Nephron (organoid): ENCODE results near the gene MCF2L.
A peak's percentile ranks its signal among the peaks of the same experiment; 100 is the strongest.

Source experiments
- H3K27ac Mint-ChIP-seq, 3 experiments: 2 replicates each; pipeline ENCODE4 v1.8.0; 2020; ENCODE audit warnings: mixed read lengths in 3 of 3, mild to moderate bottlenecking in 2 of 3, moderate library complexity in 1 of 3
- H3K27me3 Mint-ChIP-seq: 2 replicates; pipeline ENCODE4 v1.8.0; 2021; ENCODE audit warnings: low read depth, mild to moderate bottlenecking, moderate library complexity, mixed read lengths
- H3K36me3 Mint-ChIP-seq: 2 replicates; pipeline ENCODE4 v1.8.0; 2020; ENCODE audit warnings: low read depth, mixed read lengths
- H3K4me1 Mint-ChIP-seq: 2 replicates; pipeline ENCODE4 v1.8.0; 2020; ENCODE audit warnings: mixed read lengths
- H3K4me3 Mint-ChIP-seq, 3 experiments: 2 replicates each; pipeline ENCODE4 v1.8.0; 2020; ENCODE audit warnings: mild to moderate bottlenecking in 3 of 3, mixed read lengths in 3 of 3, moderate library complexity in 2 of 3
- H3K9me3 Mint-ChIP-seq: 2 replicates; pipeline ENCODE4 v1.8.0; 2020; ENCODE audit warnings: mixed read lengths
- TF ChIP-seq, protein P1 (sequence below), 3 experiments: fragments of 200-600 bp; sonication (generic); IDR thresholded peaks; one replicate each; pipeline ENCODE4 v1.5.0; 2021; ENCODE audit warnings: antibody characterized with exemption in 3 of 3; ENCODE audit not compliant: unreplicated experiment in 3 of 3

The MCF2L gene

DNA sequence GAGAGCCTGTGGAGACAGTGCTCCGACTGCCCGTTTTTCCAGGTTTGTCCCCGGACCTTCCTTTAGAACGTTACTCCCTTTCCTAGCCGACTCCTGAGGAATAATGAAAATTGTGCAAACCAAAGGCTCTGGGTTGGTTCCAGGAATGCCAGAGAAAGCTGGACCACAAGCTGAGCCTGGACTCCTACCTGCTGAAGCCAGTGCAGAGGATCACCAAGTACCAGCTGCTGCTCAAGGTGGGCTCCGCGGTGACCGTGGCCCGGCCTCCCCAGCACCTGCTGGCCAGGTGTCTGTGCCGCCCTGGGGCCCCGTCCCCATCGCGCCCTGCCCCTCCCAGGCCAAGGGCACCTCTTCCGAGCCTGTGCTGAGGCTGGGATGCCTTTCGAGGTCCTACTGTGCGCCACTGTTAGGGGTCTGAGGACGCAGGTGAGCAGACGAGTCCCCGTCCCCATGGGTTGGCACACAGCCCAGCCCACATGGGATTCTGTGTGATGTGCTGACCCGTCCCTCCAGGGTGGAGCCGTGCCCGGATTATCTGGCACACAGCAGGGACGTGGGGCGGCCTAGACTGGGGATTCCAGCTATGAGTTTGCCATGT lies 116.0 kb downstream of the MCF2L start:
- H3K9me3 Mint-ChIP-seq = no peaks in the 10 kb centered on the region
- no peak overlapping the region for H3K4me3 Mint-ChIP-seq
- TF ChIP-seq, protein P1, sequence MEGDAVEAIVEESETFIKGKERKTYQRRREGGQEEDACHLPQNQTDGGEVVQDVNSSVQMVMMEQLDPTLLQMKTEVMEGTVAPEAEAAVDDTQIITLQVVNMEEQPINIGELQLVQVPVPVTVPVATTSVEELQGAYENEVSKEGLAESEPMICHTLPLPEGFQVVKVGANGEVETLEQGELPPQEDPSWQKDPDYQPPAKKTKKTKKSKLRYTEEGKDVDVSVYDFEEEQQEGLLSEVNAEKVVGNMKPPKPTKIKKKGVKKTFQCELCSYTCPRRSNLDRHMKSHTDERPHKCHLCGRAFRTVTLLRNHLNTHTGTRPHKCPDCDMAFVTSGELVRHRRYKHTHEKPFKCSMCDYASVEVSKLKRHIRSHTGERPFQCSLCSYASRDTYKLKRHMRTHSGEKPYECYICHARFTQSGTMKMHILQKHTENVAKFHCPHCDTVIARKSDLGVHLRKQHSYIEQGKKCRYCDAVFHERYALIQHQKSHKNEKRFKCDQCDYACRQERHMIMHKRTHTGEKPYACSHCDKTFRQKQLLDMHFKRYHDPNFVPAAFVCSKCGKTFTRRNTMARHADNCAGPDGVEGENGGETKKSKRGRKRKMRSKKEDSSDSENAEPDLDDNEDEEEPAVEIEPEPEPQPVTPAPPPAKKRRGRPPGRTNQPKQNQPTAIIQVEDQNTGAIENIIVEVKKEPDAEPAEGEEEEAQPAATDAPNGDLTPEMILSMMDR (IDR thresholded peaks at IDR 0.05; ENCODE audit: unreplicated experiment in 3 of 3) = no peak
- H3K36me3 Mint-ChIP-seq = peaks cover 21% of the 10 kb centered on the region
- no peak overlapping the region for H3K27ac Mint-ChIP-seq
- peaks cover 25% of the 10 kb centered on the region for H3K27me3 Mint-ChIP-seq
- H3K4me1 Mint-ChIP-seq = peaks cover 22% of the 10 kb centered on the region

DNA sequence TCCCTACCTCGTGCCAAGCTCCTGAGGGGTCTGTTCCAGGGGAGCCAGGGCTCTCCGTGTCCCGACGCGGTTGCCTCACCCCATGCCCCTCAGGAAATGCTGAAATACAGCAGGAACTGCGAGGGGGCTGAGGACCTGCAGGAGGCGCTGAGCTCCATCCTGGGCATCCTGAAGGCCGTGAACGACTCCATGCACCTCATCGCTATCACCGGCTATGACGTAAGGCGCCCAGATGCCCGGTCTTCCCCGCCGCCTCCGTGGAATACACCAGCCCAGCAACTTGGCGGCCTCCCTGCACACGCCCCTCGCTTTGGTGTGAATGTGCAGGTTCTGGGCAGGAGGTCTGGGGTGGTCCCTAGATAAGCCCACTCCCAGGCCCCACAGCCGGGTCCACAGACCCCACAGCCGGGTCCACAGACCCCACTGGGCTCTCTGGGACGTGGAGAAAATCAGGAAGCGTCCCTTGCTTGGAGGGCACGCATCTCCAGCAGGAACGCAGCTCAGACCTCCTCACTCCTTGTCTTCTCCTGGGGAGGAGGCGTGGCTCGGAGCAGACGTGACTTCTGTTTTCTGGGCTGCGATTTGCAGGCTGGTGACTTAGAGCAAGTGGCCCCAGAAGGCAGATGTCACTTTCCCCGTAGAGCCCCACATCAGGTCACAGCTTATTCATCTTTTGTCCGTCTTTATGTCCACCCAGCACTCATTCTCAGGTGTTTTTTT lies 117.2 kb downstream of the MCF2L start:
- H3K36me3 Mint-ChIP-seq = peaks cover 25% of the 10 kb centered on the region
- no peaks in the 10 kb centered on the region for H3K9me3 Mint-ChIP-seq
- no peak overlapping the region for H3K4me3 Mint-ChIP-seq
- H3K4me1 Mint-ChIP-seq = peaks cover 27% of the 10 kb centered on the region
- H3K27ac Mint-ChIP-seq = no peak overlapping the region
- TF ChIP-seq, protein P1 (IDR thresholded peaks at IDR 0.05; ENCODE audit: unreplicated experiment in 3 of 3) = peak in 1 of 3 experiments; percentile 10
- H3K27me3 Mint-ChIP-seq = peaks cover 29% of the 10 kb centered on the region

DNA sequence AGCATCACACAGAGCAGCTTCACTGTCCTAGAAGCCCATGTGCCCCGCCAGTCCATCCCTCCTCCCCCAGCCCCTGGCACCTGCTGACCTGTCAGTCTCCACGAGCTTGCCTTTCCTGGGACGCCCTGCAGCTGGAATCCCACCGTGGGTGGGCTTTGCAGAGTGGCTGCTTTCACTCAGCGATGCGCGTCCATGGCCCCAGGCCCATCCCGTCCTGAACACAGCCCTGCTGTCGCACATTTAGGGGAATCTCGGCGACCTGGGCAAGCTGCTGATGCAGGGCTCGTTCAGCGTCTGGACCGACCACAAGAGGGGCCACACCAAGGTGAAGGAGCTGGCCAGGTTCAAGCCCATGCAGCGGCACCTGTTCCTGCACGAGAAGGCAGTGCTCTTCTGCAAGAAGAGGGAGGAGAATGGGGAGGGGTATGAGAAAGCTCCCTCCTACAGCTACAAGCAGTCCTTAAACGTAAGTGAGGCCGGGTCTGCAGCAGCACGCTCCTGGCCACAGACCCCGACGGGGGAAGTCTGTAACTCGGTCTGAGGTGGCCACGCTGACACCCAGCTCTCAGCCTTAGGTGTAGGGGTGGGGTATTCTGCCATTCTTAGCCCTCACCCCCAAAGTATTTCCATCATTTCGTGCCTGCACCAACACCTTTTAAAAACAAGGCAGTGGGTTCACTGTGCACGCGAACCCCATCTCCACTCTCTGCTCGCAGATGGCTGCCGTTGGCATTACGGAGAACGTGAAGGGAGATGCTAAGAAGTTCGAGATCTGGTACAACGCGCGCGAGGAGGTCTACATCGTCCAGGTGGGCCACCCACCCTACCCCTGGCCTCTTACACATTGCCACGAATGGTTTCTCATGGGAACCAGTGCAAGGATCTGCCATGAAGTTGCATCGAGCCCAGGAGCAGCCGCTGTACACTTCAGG lies 118.2 kb downstream of the MCF2L start:
- Mint-ChIP-seq H3K4me3 (no peak overlapping the region), H3K27ac (no peak overlapping the region), H3K27me3 (peaks cover 26% of the 10 kb centered on the region), H3K9me3 (no peaks in the 10 kb centered on the region), H3K36me3 (peaks cover 26% of the 10 kb centered on the region), H3K4me1 (peaks cover 23% of the 10 kb centered on the region)
- TF ChIP-seq, protein P1 (IDR thresholded peaks at IDR 0.05; ENCODE audit: unreplicated experiment in 3 of 3) = no peak

DNA sequence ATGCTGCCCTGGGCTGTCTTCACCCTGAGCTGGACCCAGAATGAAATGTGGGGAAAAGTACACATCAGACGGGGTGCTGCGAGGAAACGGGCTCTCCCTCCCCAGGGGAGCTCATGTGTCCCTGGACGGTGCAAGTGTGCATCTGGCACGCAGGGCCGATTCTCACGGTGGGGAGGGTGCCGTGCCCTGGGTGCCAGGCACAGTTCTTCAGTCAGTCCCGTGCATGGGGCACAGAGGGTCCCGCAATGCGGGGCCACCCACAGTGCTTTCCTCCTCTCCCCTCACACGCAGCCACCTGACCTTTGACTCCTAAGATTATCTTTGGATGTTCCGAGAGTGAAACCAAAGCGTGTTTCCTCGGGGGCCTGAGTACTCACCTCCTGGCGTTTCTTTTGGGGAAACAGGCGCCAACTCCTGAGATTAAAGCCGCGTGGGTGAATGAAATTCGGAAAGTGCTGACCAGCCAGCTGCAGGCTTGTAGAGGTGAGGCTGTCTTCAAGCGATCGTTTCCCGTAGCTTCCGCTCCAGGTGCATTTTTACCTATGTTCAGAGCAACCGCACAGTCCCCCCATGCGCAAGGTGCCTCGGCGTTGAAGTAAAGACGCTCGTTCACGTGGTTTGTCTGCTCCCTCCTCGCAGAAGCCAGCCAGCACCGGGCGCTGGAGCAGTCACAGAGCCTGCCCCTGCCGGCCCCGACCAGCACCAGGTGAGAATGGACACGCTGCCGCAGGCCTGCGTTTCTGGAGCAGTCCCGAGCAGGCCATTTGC lies 119.1 kb downstream of the MCF2L start:
- H3K4me1 Mint-ChIP-seq = peaks cover 23% of the 10 kb centered on the region
- H3K9me3 Mint-ChIP-seq = no peaks in the 10 kb centered on the region
- TF ChIP-seq, protein P1 (IDR thresholded peaks at IDR 0.05; ENCODE audit: unreplicated experiment in 3 of 3) = no peak
- no peak overlapping the region for H3K27ac Mint-ChIP-seq
- H3K36me3 Mint-ChIP-seq = peaks cover 26% of the 10 kb centered on the region
- no peak overlapping the region for H3K4me3 Mint-ChIP-seq
- peaks cover 26% of the 10 kb centered on the region for H3K27me3 Mint-ChIP-seq

DNA sequence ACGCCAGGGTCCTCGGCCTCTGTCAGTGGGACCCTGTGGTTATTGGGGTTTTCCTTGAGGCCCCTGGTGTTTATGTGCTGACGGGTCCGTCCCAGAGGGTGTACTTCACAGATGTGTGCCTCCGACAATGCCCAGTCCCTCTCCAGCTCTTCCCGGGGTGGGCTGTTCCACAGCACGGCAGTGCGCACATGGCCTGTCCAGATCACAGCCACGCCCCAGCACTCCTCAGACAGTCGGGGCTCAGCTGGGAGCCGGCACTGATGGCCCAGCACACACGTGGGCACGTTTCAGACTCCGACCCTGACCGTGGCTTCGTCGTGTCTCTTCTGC lies 119.6 kb downstream of the MCF2L start:
- Mint-ChIP-seq H3K36me3 (peaks cover 26% of the 10 kb centered on the region), H3K4me3 (no peak overlapping the region), H3K4me1 (peaks cover 18% of the 10 kb centered on the region), H3K9me3 (no peaks in the 10 kb centered on the region), H3K27me3 (peaks cover 25% of the 10 kb centered on the region), H3K27ac (no peak overlapping the region)
- TF ChIP-seq, protein P1 (IDR thresholded peaks at IDR 0.05; ENCODE audit: unreplicated experiment in 3 of 3) = no peak
